Activated CD4-positive, alpha-beta T cell treated with anti-CD3 and anti-CD28 coated beads, Interleukin-10, Interleukin-2, amounts not matched to agents 100 ng/mL and 50 ng/mL, durations not matched to agents 16 hours and 8 hours (primary cell): ENCODE data around the gene OXSR1.
"Not testable (repeated sequence)": the region's sequence is repeated elsewhere in the genome, so short reads cannot be mapped to it uniquely, and the experiment has no call there.

Experiments used
- DNase-seq: peaks from one replicate; pipeline ENCODE4 v3.0.0-alpha.2; 2020

OXSR1 gene

DNA sequence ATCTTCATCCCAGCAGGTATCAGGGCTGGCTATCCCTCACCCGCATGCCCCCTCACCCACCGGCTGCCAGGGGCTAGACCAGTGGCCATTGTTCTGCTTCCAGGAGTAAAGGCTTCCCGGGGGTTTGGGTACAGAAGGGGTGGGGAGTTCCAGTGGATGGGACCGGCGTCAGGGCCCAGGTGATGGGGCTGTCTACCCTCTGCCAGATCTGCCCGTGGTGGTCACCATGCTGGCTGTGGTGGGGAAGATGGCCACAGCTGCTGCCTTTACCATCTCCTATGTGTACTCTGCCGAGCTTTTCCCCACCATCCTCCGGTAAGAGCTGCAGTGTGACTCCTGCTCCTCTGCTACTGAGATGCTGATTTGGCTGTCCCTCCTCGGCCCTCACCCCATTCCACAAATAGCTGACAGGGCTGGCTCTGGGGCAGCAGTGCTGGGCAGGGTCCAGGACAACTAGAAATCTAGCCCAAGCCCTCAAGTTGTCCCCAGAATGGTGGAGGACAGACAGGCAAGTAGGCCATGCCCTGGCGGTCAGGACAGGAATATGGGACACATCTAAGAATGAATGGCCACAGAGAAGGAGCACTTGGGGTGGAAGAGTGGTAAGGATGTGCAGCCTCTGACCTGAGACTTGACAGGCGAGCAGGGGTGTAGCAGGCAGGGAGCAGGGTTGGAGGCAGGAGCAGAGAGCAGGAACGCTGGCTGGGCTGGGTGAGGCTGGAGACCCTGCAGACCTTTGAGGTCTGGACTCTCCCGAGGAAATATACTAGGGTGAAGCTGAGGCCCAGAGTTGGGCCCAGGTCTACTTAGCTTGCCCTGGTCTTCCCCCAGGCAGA, 111.0 kb downstream of the OXSR1 start:
- no peak for DNase-seq

DNA sequence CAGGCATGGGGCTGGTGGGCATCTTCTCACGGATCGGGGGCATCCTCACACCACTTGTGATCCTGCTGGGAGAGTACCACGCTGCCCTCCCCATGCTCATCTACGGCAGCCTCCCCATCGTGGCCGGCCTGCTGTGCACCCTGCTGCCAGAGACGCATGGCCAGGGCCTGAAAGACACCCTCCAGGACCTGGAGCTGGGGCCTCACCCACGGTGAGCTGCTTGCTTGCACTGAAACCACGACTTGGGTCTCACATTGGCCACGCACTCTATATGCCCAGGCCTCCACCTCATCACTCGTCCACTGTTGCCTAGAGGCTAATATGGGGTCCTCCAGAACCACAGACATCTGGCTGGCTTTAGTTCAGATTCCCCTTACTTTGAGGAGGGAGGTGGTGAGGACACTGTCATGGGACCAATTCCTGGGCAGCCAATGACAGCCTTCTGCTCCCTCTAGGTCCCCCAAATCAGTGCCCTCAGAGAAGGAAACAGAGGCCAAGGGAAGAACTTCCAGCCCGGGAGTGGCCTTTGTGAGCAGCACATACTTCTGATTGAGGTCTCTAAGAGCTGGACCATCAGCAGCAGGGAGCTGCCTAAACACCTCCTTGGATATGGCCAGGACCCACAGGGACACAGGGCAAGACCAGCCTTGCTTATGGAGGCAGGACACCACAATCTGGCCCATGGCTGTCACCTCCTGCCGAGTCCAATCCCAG, 111.7 kb downstream of the OXSR1 start:
- no peak for DNase-seq

DNA sequence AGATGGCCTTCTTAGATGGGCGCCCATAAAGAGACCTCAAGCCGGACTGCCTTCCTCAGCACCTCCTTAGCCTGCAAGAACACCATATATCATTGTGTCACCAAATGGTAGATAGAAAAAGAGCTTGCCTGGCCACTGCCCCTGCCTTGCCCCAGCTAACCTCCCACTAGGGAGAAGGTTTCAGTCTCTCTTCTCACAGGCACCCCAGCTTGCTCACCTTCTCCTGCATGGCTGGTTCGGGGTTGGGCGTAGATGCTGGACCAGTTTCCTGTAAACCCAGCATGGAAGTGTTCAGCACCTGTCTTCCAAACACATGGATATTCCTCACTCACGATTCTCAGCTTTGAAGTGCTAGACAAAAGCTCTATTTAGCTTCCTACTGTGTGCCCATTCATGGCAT, 113.5 kb downstream of the OXSR1 start:
- no peak for DNase-seq

DNA sequence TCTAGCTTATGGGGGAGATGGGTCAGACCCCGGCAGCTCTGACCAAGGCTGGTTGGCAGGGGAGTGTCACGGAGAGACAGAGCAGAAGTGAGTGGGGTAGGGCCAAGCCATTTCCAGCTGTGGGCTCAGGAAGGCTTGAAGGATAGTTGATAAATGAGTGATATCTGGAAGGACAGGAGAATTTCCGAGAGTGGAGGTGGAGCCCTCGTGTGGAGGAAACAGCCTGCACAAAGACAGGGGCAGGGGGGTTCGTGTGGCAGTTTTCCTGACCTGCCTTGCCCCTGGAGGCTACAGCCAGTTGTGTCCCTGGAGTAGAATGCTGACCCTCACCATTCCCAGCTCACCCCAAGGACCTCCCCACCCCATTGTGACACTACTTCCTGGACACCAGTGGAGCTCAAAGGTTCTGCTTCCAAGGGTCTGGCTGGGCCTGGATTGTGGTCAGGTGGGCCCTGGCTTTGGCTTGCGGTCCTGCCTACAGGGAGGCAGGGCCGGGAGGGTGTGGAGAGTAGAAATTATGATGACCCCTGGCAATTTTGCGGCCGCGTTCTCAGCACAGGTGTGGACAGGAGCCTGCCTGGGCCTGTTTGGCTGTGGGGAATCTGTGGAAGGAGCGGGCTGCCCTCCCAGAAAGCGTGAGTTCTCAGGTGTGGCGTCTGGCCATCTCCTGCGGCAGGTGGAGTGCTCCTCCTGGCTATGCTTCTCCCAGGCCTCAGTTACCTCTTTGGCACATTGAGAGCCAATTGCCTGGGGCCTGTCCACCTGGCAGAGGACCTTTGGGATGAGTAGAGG, 116.8 kb downstream of the OXSR1 start, which contains the start of gene SLC22A14:
Gene SLC22A14 (plus strand): TSS at position 400 of the 792 bp plus-strand sequence. CDS start 23,733 bp downstream, outside the sequence.
- no peak for DNase-seq

DNA sequence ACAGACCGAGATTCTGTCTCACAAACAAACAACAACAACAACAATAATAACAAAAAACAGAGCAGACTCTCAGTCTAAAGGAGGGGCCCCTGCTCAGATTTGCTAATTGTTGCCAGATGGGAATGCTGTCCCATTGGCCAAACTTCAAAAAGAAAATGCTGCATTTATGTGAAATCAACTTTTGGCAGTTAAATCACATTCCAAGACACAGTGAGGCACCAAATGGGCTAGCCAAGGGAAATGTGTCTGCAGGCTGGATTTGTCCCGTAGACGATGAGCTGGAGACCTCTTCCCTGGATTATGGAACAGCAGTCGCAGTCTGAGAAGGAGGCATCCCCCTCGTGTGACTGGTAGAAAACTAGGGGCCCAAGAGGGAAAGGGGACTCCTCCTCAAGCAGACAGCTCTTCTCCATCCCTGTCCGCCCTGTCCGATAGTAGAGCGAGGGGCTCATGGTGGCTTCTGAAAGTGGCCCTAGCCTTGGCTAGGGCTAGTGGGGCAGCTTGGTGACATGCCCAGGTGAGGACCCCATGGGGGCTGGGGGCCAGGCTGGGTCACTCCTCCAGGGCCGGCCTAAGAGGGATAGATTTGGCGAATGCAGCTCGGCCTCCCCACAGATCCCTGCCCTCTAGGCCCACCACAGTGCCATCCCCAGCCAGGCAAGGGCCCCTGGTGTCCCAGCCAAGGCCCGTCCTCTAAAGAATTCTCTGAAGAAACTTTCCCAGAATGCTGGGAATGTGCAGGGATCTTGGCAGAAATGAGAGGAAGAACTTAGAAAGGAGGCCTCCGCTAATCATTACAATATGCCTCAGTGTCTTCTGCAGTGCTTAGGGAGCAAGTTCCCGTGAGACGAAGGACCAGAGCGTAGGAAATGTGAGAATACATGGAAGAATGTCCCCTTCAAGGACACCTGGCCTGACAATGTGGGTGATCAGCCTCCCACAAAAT, 118.7 kb downstream of the OXSR1 start:
- no peak for DNase-seq

DNA sequence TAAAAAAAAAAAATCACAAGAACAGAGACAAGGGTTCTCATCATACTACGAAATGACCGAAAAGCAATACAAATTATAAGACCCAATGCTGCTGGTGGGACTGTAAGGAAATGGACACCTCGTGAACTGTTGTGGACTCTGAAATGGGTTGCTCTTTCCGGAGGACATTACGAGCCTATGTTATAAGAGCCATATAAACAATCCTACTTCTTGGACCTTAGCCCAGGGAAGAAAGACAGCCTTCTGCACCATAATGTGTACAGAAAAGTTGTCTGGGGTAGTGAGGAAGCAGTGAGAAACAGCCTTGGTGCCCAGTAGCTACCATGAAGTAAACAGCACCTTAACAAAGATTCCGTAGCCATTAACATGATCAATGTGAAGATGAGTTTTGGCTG, 119.4 kb downstream of the OXSR1 start:
- no peak for DNase-seq

DNA sequence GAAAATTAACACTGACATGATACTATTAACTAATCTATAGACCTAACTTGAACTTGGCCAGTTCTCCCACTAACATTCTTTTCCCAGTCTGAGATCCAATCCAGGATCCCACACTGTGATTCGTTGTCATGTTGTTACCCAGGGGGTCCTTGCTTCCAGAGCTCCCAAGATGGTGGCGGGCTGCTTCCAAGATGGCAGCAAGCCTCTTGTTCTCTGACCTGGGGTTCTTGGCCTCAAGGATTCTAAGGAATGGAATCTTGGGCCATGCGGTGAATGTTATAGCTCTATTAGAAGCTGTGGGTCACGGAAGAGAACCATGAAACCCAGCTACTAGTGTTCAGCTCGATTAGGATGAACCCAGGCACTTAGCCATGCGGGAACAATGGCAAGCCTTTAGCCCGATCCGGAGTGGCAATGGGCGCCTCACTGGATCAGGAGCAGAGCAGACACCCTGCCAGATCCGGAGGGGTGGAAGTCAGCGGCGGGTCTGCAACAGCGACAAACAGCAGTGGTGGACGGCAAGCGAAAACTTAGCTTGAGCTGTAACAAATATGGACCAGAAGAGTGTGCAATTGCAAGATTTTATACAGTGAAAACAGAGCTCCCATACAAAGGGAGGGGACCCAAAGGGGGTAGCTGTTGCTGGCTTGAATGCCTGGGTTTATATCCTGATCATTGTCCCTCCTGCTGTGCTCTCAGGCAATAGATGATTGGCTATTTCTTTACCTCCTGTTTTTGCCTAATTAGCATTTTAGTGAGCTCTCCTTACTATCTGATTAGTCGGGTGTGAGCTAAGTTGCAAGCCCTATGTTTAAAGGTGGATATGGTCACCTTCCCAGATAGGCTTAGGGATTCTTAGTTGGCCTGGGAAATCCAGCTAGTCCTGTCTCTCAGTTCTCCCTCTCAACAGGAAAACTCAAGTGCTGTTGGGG, 124.2 kb downstream of the OXSR1 start:
- DNase-seq = not testable (repeated sequence)

DNA sequence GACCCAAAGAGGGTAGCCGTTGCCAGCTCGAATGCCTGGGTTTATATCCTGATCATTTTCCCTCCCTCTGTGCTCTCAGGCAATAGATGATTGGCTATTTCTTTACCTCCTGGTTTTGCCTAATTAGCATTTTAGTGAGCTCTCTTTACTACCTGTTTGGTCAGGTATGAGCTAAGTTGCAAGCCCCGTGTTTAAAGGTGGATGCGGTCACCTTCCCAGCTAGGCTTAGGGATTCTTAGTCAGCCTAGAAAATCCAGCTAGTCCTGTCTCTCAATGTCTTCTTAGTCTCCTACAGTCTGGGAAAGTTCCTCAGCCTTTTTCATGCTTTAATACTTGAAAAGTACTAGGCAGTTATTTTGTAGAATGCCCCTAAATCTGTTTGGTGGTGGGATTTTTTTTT, 131.7 kb downstream of the OXSR1 start:
- DNase-seq = not testable (repeated sequence)

DNA sequence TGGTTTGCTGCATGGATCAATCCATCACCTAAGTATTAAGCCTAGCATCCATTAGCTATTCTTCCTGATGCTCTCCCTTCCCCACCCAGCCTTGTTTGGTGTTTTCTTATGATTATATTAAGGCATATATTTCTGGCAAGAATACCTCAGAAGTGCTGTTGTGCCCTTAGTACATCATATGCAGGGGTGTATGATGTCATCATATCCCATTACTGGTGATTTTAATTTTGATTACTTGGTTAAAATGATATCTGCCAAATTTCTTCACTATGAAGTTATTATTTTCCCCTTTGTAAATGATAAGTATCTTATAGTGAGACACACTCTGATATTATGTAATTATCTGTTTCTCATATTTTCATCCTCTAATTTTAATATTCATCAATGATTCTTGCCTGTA, 132.2 kb downstream of the OXSR1 start:
- no peak for DNase-seq

DNA sequence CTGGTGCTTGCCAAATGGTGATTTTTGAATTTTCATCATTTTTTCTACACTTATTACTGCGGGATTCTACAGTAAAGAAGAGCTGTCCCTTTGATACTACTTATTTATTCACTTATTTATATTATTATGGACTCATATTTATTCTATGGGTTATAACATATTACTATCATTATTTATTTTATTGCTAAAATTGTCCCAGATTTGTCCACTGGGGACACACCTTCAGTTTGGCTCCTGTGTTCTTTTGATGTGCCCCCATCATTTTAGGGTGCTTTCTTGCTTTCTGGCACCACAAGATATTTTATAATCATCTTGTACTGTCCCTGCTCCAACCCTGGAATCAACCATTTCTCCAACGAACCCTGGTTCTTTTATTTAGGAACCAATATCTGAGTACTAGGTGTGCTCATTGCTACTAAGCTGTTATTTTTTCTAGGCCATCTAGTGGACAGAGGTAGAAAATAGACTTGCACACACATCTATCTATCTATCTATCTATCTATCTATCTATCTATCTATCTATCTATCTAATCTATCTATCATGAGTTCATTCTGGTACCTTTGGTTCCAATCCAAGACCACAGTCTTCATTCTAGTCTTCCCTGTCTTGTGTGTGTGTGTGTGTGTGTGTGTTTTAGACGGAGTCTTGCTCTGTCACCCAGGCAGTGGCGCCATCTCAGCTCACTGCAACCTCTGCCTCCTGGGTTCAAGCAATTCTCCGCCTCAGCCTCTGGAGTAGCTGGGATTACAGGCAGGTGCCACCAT, 132.8 kb downstream of the OXSR1 start:
- DNase-seq = no peak
